Activated CD4-positive, alpha-beta T cell treated with anti-CD3 and anti-CD28 coated beads for 36 hours (primary cell): Measurements from ENCODE around the gene SCYGR7. TPM values are rescaled to one million over a fixed set of nuclear protein-coding genes. Genes with fewer than 3 reads are reported as not detected.

ENCODE experiments used
- ATAC-seq: fragments of 200-7000 bp; cut with Tn5 transposase; one replicate; pipeline ENCODE4 v1.10.0; 2021; ENCODE audit warnings: mild to moderate bottlenecking, moderate library complexity
- CTCF ChIA-PET: fragments of 350-600 bp; sonication (Branson Sonifier 250); formaldehyde crosslinking; loops from one replicate; lab custom pipeline; 2021; ENCODE audit warnings: antibody characterized with exemption; lab: Charles Lee
- POLR2A ChIA-PET: fragments of 350-600 bp; sonication (Branson Sonifier 250); formaldehyde crosslinking; loops from one replicate; lab custom pipeline; 2021; ENCODE audit warnings: antibody characterized with exemption, inconsistent platforms; lab: Charles Lee
- DNase-seq: peaks from one replicate; pipeline ENCODE4 v3.0.0-alpha.2; 2020
- H3K27ac Mint-ChIP-seq: one replicate; pipeline ENCODE4 v1.8.0; 2021; ENCODE audit warnings: mixed read lengths
- H3K27me3 Mint-ChIP-seq: one replicate; pipeline ENCODE4 v1.8.0; 2021; ENCODE audit warnings: mixed read lengths
- H3K36me3 Mint-ChIP-seq: one replicate; pipeline ENCODE4 v1.8.0; 2021; ENCODE audit warnings: low read depth, mixed read lengths
- H3K4me1 Mint-ChIP-seq: one replicate; pipeline ENCODE4 v1.8.0; 2021; ENCODE audit warnings: mixed read lengths
- H3K4me3 Mint-ChIP-seq: one replicate; pipeline ENCODE4 v1.8.0; 2021; ENCODE audit warnings: mild to moderate bottlenecking, moderate library complexity, mixed read lengths
- H3K9me3 Mint-ChIP-seq: one replicate; pipeline ENCODE4 v1.8.0; 2021; ENCODE audit warnings: low read depth, mixed read lengths
- intact Hi-C, 2 experiments: fragments of 100-400 bp; cut with DNase I in 1 of 2; cut with micrococcal nuclease in 1 of 2; formaldehyde crosslinking; loops; one replicate each; pipeline versions ENCODE4 v1.14.2 to v1.15.1; 2022 to 2024; cut with DNase I, micrococcal nuclease
- total RNA-seq, 2 experiments: library from RNA; stranded (reverse); gene quantifications; one replicate each; pipeline ENCODE4 v1.2.3, GENCODE V29; 2021

Gene SCYGR7, protein sequence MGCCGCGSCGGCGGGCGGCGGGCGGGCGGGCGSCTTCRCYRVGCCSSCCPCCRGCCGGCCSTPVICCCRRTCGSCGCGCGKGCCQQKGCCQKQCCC
- not detected for total RNA-seq

DNA sequence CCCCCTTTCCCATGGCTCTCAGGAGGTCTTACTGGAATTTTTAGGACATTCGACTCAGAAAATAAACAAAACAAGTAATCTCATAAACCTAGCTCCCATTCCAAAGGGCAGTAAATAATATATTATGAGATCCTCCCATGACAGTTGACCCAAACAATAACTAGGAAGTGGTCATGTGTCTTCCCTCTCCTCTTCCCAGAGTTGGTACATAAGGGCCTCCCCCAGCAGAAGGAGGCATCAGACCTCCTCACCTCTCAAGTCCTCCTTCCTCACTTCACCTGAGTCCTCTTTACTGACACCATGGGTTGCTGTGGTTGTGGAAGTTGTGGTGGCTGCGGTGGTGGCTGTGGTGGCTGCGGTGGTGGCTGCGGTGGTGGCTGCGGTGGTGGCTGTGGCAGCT is at the start of gene SCYGR7:
SCYGR7 (plus strand) TSS at position 301 of the 400 bp plus-strand sequence; CDS start at position 301, 0 bp downstream.
- DNase-seq: no peak
- H3K27me3 Mint-ChIP-seq: peaks cover 12% of the 10 kb centered on the region
- H3K36me3 Mint-ChIP-seq: no peaks in the 10 kb centered on the region
- no peaks in the 10 kb centered on the region for H3K4me1 Mint-ChIP-seq
- no peaks in the 10 kb centered on the region for H3K9me3 Mint-ChIP-seq
- POLR2A ChIA-PET: no interaction called here
- no peak for ATAC-seq
- intact Hi-C loops: no loop called here
- no peak within 1 kb of the TSS for H3K27ac Mint-ChIP-seq
- H3K4me3 Mint-ChIP-seq: no peak within 1 kb of the TSS
- CTCF ChIA-PET: no interaction called here

DNA sequence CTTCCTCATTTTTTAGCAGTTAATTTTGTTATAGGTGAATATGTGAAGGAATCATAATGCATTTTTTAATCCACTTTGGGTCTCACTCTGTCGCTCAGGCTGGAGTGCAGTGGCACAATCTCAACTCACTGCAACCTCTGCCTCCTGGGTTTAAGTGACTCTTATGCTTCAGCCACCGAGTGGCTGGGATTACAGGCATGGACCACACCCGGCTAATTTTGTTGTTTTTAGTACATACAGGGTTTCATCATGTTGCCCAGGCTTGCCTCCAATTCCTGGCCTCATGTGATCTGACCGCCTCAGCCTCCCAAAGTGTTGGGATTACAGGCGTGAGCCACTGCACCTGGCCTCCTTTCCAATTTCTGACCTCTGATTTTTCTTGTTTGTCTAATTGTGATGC is 43.9 kb upstream of the SCYGR7 start:
- H3K27ac Mint-ChIP-seq: no peak overlapping the region
- no peak overlapping the region for H3K4me3 Mint-ChIP-seq
- H3K9me3 Mint-ChIP-seq: no peaks in the 10 kb centered on the region
- POLR2A ChIA-PET: no interaction called here
- CTCF ChIA-PET: interaction anchor here (0.6 kb wide), 1 partner anchor 30 kb away, joined by 5 read pairs; no protein-coding TSS in a partner anchor
- ATAC-seq: no peak
- H3K36me3 Mint-ChIP-seq: no peaks in the 10 kb centered on the region
- intact Hi-C loops: no loop called here
- no peak for DNase-seq
- peaks cover 12% of the 10 kb centered on the region for H3K27me3 Mint-ChIP-seq
- no peaks in the 10 kb centered on the region for H3K4me1 Mint-ChIP-seq

DNA sequence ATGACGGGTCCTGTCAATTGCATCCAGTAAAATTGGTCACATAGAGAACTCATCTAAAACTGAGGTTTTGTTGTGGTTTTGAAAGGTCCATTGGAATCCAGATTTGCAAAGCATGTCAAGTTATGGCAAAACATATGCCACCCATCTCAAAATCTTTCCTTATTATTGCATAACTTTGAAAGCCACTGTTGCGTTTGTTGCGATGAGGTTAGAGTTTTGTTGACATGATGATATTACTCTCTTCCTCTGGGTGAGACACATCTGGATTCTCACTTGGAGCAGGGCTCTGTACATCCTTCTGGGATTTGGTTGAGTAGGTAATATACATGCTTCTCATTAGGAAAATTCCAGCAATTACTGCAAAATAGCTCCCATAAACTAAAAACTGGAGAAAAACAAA is 40.9 kb upstream of the SCYGR7 start:
- Mint-ChIP-seq H3K9me3 (no peaks in the 10 kb centered on the region), H3K36me3 (no peaks in the 10 kb centered on the region), H3K4me3 (no peak overlapping the region), H3K4me1 (no peaks in the 10 kb centered on the region), H3K27me3 (peaks cover 19% of the 10 kb centered on the region), H3K27ac (no peak overlapping the region)
- intact Hi-C loops: no loop called here
- POLR2A ChIA-PET: no interaction called here
- ATAC-seq (no peak), DNase-seq (no peak)
- CTCF ChIA-PET: interaction anchor here (1.5 kb wide), 1 partner anchor 29 kb away, joined by 4 read pairs; no protein-coding TSS in a partner anchor

DNA sequence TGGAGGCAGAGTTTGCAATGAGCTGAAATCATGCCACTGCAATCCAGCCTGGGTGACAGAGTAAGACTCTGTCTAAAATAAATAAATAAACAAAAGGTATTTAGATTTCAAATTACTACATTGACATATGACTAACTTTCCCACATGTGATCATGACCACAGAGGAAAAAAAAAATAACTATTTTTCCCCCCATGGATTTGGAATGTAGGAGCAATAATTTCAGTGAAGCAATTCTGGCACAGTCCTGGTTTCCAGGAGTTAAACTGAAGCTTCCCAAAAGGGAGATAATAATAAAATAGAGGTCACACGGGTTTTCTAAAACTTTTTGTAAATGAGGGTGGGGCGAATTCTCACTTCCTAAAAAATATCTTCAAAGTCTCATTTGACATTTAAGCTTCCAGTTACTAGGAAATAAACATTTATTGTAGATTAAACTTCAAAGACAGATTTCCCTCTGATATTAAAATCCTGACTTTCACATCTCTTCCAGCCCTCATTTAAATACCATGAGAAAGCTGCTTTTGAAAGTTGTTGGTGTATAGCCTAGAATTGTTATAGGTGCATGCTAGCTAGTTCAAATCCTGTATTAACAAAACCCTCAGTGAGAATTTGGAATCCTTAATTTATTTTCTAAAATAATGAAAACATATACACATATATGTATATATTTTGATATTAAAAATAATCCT is 31.0 kb upstream of the SCYGR7 start:
- Mint-ChIP-seq H3K36me3 (no peaks in the 10 kb centered on the region), H3K9me3 (no peaks in the 10 kb centered on the region), H3K27ac (no peak overlapping the region), H3K4me3 (no peak overlapping the region), H3K4me1 (no peaks in the 10 kb centered on the region), H3K27me3 (peaks cover 4% of the 10 kb centered on the region)
- ATAC-seq (no peak), DNase-seq (no peak)
- intact Hi-C loops: no loop called here
- ChIA-PET CTCF (interaction anchor here (1.0 to 1.5 kb wide), 3 partner anchors 9 to 39 kb away, joined by 3 to 7 read pairs (median 3); no protein-coding TSS in a partner anchor), POLR2A (no interaction called here)

DNA sequence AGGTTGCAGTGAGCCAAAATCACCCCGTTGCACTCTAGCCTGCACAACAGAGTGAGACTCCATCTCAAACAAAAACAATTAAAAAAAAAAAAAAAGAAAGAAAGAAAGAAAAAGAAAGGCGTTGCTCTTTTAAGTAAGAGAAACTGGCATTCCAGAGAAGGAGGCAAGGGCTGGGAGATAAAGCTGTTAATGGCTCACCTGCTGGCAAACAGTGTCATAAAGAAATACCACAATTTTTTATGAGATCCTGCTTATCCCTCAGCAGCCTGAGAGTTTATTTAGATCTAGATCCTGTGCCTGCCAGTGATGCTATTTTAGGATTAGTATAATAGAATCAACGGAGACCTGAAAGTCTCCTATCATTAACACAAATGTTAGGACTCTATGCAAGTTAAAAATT is 26.6 kb upstream of the SCYGR7 start:
- intact Hi-C loops: no loop called here
- Mint-ChIP-seq H3K4me1 (no peaks in the 10 kb centered on the region), H3K27me3 (peaks cover 8% of the 10 kb centered on the region), H3K4me3 (no peak overlapping the region), H3K27ac (no peak overlapping the region), H3K9me3 (no peaks in the 10 kb centered on the region), H3K36me3 (no peaks in the 10 kb centered on the region)
- DNase-seq (no peak), ATAC-seq (no peak)
- ChIA-PET CTCF (no interaction called here), POLR2A (no interaction called here)

DNA sequence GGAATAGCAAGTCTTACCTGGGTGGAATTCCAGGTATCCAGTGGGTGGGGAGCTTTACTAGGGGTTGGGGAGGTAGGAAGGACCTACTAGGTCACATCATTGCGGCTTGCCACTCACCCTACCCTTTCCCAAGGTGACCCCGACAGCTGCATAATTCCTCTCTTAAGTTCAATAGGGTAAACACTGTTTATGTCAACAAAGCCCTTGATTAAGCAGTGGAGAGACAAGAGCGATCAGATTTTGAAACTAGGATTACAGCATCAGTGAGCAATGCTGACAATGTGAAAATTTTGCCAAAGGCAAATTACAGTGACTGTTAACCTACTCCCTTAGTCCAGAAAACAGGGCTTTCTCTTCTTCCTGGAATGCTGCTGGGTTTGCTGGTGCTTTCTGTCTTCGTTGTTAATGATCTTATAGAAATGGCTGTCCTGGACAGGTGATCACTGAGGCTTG is 24.8 kb upstream of the SCYGR7 start:
- Mint-ChIP-seq H3K4me1 (no peaks in the 10 kb centered on the region), H3K27me3 (peaks cover 10% of the 10 kb centered on the region), H3K27ac (no peak overlapping the region), H3K4me3 (no peak overlapping the region), H3K36me3 (no peaks in the 10 kb centered on the region), H3K9me3 (no peaks in the 10 kb centered on the region)
- DNase-seq (no peak), ATAC-seq (no peak)
- CTCF ChIA-PET: interaction anchor here (1.0 kb wide), 1 partner anchor 62 kb away, joined by 3 read pairs; no protein-coding TSS in a partner anchor
- POLR2A ChIA-PET: no interaction called here
- intact Hi-C loops: no loop called here

DNA sequence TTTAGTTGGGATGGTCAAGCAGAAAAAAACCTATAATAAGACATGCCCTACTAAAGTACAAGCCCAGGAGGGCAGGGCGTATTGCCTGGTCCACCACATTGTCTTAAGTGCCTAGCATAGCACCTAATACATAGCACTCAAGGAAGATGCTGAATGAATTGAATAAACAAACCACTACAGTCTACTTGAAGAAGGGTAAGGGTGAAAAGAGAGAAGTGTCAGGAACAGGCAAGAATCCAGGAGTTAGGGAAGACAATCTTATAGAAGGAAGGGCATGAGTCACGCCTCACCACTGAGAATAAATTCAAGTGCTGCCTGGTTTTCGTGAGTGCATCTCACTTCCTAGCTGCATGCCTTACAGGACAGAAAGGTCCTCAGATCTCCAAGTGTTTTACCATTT is 24.2 kb upstream of the SCYGR7 start:
- peaks cover 10% of the 10 kb centered on the region for H3K27me3 Mint-ChIP-seq
- H3K27ac Mint-ChIP-seq: no peak overlapping the region
- DNase-seq (no peak), ATAC-seq (no peak)
- intact Hi-C loops: no loop called here
- H3K9me3 Mint-ChIP-seq: no peaks in the 10 kb centered on the region
- ChIA-PET CTCF (interaction anchor here (0.6 to 1.0 kb wide), 2 partner anchors 46 to 62 kb away, joined by 3 to 4 read pairs; no protein-coding TSS in a partner anchor), POLR2A (no interaction called here)
- H3K36me3 Mint-ChIP-seq: no peaks in the 10 kb centered on the region
- no peaks in the 10 kb centered on the region for H3K4me1 Mint-ChIP-seq
- H3K4me3 Mint-ChIP-seq: no peak overlapping the region

DNA sequence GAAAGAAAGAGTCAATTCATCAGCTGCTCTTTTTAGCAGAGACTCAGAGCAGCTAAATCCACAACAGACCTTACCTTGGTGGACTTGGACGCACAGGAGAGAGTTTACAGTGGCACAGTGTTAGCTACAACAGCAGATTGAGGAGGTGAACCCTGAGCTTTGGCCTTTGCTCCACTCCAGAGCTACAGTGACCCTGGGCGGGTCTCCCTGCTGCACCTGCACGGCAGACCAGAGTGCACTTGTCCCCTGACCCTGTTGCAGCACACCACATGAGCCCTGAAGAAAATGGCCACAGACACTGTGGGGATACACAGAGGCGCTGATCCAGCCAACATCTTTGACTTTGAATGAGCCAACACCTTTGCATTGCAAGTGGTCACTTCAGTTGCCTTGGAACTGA is 21.3 kb upstream of the SCYGR7 start:
- Mint-ChIP-seq H3K4me1 (no peaks in the 10 kb centered on the region), H3K36me3 (no peaks in the 10 kb centered on the region), H3K9me3 (no peaks in the 10 kb centered on the region), H3K27ac (no peak overlapping the region), H3K4me3 (no peak overlapping the region), H3K27me3 (peaks cover 10% of the 10 kb centered on the region)
- intact Hi-C loops: no loop called here
- CTCF ChIA-PET: interaction anchor here (0.6 to 1.1 kb wide), 3 partner anchors 49 to 1468 kb away, joined by 3 to 4 read pairs (median 3); no protein-coding TSS in a partner anchor
- no peak for DNase-seq
- POLR2A ChIA-PET: no interaction called here
- ATAC-seq: no peak

DNA sequence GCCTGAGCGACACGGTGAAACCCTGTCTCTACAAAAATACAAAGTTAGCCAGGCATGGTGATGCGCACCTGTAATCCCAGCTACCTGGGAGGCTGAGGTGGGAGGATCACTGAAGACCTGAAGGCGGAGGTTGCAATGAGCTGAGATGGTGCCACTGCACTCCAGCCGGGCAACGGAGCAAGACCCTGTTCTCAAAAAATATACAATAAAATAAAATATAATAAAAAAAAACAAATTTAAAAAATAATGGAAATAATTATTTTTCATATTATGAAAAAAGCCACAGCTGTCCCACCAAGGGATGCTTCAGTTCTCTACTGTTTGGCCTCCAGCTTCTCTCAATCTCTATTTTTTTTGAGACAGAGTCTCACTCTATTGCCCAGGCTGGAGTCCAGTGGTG is 20.7 kb upstream of the SCYGR7 start:
- ATAC-seq (no peak), DNase-seq (no peak)
- ChIA-PET CTCF (no interaction called here), POLR2A (no interaction called here)
- intact Hi-C loops: no loop called here
- Mint-ChIP-seq H3K27ac (no peak overlapping the region), H3K4me3 (no peak overlapping the region), H3K4me1 (no peaks in the 10 kb centered on the region), H3K9me3 (no peaks in the 10 kb centered on the region), H3K36me3 (no peaks in the 10 kb centered on the region), H3K27me3 (peaks cover 10% of the 10 kb centered on the region)

DNA sequence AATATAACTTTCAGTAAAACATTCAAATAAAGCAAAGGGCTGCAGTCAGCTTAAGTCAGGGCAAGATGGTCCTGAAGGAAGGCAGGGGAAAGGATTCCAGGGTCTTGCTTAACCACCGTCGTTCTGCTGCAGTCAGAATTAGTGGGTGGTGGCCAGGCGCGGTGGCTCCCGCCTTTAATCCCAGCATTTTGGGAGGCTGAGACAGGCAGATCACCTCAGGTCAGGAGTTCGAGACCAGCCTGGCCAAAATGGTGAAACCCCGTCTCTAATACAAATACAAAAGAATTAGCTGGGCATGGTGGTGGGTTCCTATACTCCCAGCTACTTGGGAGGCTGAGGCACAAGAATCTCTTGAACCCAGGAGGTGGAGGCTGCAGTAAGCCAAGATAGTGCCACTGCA is 17.1 kb upstream of the SCYGR7 start:
- ChIA-PET POLR2A (no interaction called here), CTCF (interaction anchor here (0.9 to 1.2 kb wide), 2 partner anchors 14 to 53 kb away, joined by 3 read pairs; no protein-coding TSS in a partner anchor)
- ATAC-seq: no peak
- Mint-ChIP-seq H3K4me1 (no peaks in the 10 kb centered on the region), H3K9me3 (no peaks in the 10 kb centered on the region), H3K27ac (no peak overlapping the region), H3K4me3 (no peak overlapping the region), H3K36me3 (no peaks in the 10 kb centered on the region), H3K27me3 (peaks cover 6% of the 10 kb centered on the region)
- DNase-seq: no peak
- intact Hi-C loops: no loop called here

DNA sequence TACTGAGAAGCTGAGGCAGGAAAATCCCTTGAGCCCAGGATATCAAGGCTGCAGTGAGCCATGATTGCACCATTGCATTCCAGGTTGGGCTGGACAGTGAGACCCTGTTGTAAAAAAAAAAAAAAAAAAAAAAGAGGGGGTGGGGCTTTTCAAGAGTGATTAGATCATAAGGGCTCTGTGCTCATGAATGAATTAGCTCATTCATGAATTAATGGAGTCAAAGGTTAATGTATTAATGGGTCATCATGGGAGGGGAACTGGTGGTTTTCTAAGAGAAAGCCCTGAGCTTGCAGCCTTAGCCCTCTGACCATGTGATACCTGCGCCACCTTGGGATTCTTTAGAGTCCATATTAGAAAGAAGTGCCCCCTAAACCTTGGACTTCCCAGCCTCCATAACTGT is 14.8 kb upstream of the SCYGR7 start:
- DNase-seq (no peak), ATAC-seq (no peak)
- H3K9me3 Mint-ChIP-seq: no peaks in the 10 kb centered on the region
- H3K36me3 Mint-ChIP-seq: no peaks in the 10 kb centered on the region
- ChIA-PET POLR2A (no interaction called here), CTCF (interaction anchor here (1.1 kb wide), 1 partner anchor 55 kb away, joined by 4 read pairs; no protein-coding TSS in a partner anchor)
- H3K4me1 Mint-ChIP-seq: peaks cover 4% of the 10 kb centered on the region
- intact Hi-C loops: no loop called here
- H3K27ac Mint-ChIP-seq: no peak overlapping the region
- H3K4me3 Mint-ChIP-seq: no peak overlapping the region
- peaks cover 8% of the 10 kb centered on the region for H3K27me3 Mint-ChIP-seq

DNA sequence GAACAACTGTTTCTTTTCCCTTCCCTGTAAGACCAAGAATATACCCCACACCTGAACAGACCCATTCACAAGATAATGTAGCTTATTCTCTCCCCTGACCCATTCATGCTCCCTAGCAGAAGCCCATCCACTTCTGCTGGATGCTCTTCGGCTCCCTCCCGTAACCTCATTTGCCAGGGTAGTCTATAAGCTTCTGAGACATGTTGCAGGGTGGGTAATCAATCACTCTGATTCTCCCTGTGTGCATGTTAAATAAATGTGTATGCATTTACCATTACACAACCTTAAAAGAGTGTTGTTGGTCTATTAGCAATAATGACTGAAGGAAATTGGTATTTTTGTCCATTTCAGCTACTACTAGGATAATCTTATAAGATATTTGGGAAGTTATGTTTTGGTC is 11.6 kb upstream of the SCYGR7 start:
- H3K9me3 Mint-ChIP-seq: no peaks in the 10 kb centered on the region
- ChIA-PET CTCF (interaction anchor here (1.2 kb wide), 1 partner anchor 9 kb away, joined by 5 read pairs; no protein-coding TSS in a partner anchor), POLR2A (no interaction called here)

More for the DNA sequence above, 11.6 kb upstream of the SCYGR7 start:
- intact Hi-C loops: no loop called here
- Mint-ChIP-seq H3K27me3 (peaks cover 8% of the 10 kb centered on the region), H3K36me3 (no peaks in the 10 kb centered on the region), H3K4me1 (peaks cover 4% of the 10 kb centered on the region), H3K27ac (no peak overlapping the region), H3K4me3 (no peak overlapping the region)
- DNase-seq: no peak
- no peak for ATAC-seq
